ENCODE data around the gene RAB25.

The RAB25 gene

DNA sequence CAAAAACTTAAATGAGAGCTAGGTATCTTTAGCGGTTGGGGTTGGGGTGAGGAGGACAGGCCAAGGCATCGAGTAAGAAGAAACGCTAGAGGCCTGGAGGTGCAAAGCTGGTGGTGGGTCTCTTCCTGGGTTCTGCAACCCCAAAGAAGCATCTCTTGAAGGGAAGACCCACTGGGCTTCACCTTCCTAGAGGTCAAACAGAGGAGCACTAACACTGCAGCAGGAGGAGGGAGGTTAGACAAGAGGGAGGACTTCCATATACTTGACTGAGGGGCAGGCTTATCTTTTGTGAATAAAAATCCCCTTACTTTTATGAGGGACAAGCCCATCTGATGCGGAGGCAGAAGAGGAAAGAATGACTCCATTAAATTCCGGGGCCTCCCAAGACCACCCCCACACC lies 18.8 kb downstream of the RAB25 start:
- DNase-seq (ENCODE audit: low read depth in 3 of 3), result no peak

DNA sequence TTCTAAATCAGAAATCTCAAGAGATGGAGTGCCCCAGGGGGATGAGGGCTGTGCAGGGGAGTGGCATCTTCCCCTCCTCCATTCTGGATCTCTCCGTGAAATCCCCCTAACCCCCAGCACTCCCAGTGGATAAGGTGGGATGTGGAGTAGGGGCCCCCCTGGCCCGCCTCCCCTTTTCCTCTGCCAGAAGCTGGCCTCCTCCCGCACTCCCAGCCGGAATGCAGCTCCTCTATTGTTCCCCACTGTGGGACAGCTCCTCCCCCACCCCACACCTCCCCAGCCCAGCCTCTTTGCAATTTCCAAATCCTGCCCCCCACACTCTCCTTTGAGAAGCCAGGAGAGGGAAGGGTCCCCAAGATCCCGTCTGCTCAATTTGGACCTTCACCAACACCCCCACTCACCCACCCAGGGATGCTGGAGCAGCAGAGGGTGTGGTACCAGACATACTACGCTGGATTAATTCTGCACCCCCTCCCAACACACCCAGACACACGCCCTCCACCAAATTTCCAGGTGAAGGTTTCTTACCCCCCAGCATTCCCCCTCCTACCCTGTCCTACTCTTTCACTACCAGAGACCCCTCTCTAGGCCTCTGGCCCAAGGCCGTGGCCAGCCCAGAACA lies 19.4 kb downstream of the RAB25 start:
- DNase-seq (ENCODE audit: low read depth in 3 of 3), result no peak

DNA sequence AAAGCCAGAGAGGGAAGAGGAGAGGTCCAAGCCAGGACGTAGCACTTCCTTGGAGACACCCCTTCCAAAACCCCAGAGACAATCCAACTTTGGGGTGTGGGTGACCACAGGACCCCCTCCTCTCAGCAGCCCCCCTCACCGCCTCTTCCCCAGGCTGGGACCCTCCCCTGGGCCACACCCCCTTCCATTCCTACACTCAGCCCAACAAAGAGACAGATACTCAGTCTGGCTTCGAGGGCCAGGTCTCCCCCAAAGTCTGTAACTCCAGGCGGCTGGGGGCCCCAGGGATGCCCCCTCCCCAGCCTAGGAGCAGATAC lies 19.9 kb downstream of the RAB25 start:
- no peak for DNase-seq (ENCODE audit: low read depth in 3 of 3)

DNA sequence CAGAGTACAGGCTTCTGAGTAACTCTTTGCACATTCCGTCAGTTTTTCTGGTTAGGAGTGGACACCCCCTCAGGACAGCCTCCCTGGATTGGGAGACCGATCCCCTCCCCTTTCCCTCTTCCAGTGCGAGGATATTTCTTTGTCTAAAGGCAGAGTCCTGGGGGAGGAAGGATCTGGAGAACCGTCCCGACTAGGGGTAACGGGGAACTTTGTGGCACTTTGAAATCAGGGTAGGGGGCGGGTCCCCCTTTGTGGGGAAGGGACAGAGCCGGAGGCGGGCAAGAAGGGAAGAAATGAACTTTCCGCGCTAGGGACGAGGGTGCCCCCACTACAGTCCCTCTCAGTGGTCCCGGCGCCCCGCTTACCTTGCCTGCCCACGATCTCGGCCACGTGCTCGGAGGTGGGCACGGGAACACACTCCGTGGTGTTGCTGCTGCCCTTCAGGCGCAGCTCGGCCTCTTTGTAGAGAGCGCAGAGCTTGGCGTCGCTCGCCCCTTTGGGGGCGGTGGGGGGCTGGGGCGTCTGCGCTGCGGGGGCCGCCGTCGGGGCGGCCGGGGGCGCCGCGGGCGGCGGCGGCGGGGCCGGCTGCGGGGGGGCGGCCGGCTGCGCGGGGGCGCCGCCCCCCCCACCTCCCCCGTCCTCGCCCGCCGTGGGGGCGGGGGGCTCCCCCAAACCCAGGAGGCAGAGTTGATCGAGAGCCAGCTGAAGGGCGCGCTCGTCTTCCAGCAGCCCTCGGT lies 20.4 kb downstream of the RAB25 start:
- DNase-seq (ENCODE audit: low read depth in 3 of 3), result no peak

DNA sequence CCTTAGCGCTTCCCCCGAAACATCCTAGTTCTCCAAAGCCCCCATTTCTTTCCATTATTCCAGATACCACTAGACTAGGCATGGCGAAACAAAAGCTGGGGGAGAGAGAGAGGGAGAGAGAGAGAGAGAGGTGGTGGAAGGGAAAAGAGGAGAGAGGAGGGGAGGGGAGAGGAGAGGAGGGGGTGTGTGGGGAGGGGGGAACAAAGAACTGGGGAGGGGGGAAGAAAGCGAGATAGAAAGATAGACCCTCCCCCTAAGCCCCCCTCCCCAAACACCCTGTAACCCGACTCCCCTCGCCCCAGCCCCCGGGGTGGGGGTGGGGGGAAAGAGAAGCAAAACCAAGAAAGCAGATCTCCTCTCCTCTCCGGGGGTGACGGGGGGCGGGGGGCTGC lies 21.0 kb downstream of the RAB25 start:
- no peak for DNase-seq (ENCODE audit: low read depth in 3 of 3)

DNA sequence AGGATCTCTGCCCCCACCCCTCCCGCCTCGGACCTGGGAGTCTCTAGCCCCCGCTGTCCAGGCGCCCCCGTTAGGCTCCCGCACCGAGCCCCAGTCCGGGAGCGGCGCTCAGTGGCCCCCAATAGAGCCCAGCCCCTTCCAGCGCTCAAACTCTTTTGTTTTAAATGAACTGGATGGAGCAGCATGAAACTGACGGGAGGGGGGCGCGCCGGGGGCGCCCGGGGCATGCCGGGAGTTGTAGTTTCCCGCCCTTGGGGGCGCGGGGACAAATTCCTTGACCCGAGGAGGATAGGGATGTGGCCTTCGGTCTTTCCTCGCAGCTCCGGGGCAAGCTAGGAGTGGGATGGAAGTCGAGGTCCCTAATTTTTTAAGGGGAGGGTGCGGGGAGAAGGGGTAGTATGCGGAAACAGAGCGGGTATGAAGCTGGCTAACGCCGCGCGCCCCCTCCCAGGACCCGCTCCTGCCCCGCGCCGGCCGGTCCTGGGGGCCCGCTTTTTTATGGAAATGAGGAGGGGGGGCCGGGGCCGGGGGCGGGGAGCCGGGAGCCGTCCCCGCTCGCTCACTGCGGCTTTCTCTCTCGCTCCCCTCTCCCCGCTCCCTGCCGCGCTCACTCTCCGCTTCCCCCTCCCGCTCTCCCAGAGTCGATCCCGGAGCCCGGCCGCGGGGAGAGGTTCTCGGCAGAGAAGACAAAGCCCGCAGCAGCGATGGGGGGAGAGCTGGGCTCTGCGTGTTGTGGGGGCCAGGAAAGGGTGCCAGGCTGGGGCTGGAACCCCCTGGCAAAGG lies 21.5 kb downstream of the RAB25 start, which contains the start of gene MEX3A:
Gene MEX3A (minus strand): TSS at position 157 of the 783 bp plus-strand sequence. CDS start 467 bp downstream, outside the sequence.
- peak in 1 of 3 experiments; percentile 60 for DNase-seq (ENCODE audit: low read depth in 3 of 3)

DNA sequence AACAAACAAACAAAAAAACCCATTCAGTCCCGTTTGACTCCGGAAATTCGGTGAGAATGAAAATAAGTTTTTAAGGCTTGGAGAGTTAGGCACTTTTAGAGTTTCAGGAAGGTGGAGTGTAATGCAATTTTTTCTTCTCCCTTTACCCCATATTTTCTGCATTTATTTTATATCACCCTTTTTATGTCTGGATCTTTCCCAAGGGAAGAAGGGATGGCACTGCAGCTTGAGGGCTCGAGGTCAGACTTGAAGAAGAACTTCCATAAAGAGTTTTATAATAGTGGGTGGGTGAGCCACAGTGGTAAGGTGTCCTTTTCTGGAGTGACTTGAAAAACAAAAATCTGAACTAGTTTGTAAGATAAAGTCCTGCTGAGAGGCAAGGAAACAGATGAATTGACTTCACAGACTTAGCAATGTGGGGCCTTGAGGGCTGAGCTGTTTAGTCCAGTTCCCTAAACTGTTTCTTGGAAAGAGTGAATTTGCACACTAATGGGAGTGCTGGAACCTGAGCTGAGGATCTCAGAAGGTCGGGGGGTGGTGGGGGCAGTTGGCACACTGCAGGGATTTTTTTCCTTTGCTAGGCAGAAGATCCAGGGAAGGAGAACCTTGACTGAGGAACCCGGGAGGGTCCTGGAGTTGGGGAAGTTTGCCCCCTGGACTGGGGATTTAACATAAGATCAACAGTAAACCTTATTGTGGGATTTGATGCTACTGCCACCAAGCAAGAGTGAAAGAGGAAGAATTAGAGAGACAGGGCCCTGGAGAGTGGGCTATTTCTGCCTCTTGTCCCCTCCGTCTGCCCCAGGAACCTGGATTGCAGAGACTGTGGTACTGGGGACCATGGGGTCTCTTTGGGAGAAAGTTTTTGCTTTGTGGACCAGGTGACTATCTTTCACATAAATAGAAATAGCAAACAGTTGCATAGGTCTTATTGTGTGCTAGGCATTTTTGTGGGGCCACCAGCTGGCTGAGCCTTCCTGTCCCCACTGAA lies 23.1 kb downstream of the RAB25 start:
- no peak for DNase-seq (ENCODE audit: low read depth in 3 of 3)

DNA sequence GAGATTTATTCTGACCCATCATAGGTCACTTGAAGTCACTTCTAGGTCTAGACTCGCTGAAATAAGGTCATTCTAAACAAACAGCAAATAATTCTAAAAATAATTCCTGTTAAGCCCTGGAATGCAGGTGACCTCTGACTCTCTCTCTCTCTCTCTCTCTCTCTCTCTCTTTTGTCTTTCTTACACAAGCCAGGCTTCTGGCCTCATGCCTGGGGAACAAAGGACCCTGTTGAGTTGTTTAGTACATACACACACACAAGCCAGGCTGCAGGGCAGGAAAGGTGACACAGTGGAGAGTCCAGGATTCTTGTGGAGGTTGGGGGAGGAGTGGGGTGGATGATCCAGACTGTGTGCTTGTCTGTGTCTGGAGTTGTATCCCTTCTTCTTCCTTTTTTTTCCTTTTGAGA lies 25.3 kb downstream of the RAB25 start:
- no peak for DNase-seq (ENCODE audit: low read depth in 3 of 3)

DNA sequence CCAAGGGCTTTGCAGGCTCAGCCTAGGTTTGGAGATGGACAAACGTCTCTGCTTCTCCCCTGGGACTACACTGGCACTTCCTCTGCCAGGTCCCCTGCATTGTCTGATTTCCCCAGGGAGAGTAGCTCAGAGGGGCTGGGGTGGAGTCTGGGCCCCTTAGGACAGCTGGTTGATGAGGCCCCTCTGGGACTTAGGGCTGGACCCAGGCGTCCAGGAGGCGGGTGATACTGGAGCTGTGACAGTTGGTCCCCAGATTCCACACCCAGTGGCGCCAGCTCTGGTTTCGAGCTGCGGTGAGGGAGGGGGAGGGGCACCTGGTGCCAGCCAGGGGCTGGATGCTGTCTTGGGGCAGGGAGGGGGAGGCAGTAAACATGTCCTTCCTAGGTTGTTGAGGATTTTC lies 28.7 kb downstream of the RAB25 start:
- DNase-seq (ENCODE audit: low read depth in 3 of 3), result no peak

DNA sequence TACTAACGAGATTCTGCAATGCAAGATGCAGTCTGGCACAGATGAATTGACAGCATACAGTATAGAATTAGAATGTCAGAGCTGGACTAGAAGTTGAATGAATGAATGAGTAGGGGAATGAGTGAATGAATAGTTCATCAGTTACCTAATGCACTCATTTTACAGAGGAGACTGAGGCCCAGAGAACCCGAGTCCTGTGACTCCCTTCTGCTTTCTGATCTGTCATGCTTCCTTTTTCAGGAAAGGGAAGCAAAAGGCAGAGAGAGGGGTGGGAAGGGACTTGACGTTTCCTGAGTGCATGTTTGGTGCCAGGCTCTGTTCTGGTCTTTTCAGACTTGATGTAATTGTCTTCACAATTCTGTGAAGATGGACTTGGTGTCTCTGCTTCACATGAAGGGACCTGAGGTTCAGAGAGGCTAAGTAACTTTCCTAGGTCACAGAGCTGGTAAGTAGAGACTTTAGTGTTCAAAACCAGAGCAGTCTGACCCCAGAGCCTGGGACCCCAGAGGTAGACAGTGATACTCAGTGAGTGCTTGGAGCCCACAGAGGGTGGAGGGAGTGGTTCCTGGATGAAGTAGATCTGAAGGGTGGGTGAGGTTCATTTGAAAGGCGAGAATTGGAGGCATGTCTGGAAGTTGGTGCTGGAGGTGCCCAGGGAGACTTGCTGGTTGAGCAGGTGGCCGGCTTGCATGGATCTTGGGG lies 29.3 kb downstream of the RAB25 start:
- DNase-seq (ENCODE audit: low read depth in 3 of 3), result no peak

DNA sequence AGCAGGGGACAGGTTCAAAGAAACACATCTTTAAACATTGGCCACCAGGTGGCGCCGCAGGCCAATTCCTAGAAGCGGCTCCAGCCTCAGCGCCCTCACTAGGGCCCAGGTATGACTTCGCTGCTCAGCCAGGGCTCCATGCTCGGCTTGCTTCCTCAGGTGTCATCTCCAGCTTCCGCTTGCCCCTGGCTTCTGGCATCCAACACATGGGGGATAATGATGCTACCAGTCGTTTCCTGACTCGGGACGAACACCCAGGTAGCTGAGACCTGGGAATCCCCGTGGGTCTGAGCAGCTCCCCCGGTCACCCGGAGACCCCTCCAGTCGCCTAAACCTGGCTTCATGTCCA lies 29.9 kb downstream of the RAB25 start:
- peak; percentile 84 to 89 (median 88) for DNase-seq (ENCODE audit: low read depth in 3 of 3)

DNA sequence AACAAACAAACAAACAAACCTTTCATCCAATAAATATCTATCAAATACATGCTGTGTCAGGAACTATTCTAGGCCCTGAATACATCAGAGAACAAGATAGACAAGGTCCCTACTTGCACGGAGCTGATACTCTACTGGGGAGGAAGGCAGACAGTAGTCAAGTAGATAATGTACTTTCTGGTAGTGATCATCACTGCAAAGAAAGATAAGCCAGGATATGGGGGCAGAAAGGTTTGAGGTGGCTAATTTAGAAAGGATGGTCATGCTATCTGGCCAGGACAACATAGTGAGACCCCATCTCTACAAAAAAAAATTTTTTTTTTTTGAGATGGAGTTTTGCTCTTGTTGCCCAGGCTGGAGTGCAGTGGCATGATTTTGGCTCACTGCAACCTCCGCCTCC lies 30.6 kb downstream of the RAB25 start:
- no peak for DNase-seq (ENCODE audit: low read depth in 3 of 3)

DNA sequence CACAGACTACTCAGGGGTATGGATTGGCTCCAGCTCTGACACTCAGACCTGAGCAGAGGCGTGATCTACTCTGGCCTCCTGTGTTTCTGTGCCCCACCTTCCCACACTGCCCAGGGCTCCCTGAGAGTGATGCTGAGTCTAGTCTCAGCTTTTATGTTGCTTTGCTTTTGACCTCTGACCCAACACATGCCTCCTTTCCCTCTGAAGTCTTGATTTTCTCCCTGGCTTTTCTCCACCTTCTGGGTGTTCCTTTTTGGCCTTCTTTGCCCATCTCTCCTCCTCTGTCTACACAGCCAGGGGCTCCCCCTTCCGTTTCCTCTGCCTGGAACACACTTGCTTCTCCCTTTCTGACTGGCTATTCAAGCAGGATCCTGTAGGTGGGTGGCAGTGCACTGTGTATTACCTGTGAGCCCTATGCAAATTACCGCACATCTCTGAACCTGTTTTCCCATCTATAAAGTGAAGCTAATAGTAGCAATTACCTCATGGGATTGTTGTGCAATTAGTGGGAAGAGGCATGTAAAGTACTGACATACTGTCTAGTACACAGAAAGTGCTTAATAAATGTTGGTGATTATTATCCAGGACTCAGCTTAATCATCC lies 35.0 kb downstream of the RAB25 start:
- no peak for DNase-seq (ENCODE audit: low read depth in 3 of 3)

DNA sequence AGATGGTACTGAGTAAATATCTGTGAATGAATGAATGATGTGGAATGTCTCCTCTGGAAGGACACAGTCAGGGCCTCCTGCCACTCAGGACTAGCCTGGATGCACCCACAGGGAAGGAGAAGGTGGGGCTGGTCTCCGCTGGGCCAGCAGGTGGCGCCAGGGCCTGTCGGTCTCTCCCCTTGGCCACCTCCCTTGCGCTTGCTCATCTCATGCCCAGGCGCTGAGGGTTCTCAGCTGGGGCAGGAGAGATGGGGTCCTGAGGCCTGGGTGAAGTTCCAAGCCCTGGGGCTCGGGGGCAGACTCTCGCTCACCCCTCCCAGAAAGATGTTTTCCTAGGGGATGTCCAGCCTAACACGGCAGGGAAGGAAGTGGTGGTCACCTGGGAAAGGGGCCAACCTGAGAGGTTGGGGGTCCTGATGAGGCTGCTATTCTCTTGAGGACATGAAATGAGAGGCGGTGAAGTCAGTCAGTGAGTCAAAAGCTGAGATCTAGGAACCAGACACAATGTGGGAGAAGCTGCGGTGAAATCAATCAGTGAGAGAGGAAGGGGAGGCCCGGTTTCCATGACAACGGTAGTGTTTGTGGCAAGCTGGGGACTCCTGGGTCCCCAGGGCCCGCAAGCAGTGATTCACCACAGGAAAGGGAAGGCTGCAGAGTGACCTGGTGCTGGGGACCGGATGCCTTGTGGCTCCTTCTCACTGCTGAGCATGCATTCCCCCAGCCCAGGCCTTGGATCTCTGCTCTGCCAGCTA lies 35.9 kb downstream of the RAB25 start:
- DNase-seq (ENCODE audit: low read depth in 3 of 3), result peak; percentile 70 to 88 (median 87)

DNA sequence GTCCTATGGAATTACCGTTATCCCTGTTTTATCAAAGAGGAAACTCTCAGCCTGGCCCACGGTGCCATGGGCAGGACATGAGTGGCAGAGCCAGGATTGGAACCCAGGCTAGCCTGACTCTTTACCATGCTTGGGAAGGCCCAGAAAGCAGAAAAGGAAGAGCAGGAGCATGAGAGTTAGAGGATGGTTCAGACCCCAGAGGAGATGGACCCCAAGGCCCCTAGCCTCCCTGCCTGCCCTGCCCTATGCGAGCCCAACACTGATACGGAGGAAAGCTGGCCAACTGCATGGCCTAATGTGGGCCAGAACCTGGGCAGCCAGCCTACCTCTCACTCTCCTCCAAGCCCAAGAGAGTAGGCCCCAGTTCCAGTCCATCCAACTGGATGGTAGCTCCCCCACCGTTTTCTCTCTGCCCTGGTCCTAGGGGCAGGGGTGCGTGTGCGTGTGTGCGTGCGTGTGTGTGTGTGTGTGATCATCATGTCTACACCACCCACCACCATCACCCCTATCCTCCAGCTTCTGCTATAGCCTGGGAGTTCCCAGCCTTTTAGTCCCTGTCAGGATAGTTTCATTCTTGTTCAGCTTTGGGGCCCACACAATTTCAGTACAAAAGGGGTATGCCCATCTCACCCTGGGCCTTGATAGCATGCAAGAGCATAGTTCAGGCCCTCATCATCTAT lies 36.7 kb downstream of the RAB25 start:
- peak in 1 of 3 experiments; percentile 50 for DNase-seq (ENCODE audit: low read depth in 3 of 3)

DNA sequence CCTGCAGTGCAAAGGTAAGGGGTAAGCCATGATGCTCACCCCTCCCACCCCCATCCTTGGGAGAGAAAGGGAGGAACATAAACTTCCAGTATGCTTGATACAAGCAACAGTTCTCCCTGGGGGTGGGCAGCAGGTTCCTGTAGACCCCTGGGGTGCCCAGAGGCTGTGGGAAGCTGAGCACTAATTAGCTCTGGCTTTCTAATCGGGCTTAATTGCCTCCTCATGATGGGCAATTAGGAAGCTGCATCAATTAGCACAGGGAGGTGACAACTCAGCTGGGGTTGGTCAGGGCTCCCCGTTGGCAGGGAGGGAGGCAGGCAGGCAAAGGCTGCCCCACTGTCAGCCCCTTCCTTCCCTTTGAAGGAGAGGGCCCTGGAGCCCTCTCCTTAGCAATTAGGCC lies 37.8 kb downstream of the RAB25 start:
- DNase-seq (ENCODE audit: low read depth in 3 of 3), result no peak

DNA sequence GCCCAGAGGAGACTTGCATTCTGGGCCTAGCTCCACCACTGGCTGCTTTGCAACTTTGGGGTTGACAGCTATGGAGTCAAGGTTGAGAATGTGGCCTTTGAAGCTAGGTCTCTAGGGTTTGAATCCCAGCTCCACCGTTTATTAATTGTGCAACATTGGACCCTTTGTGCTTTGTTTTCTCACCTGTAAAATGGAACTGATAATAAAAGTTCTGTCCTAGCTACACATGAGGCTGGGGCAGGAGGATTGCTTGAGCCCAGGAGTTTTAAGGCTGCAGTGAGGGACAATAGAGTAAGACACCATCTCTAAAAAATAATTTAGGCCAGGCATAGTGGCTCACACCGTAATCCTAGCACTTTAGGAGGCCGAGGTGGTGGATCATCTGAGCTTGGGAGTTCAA lies 38.3 kb downstream of the RAB25 start:
- DNase-seq (ENCODE audit: low read depth in 3 of 3), result no peak

DNA sequence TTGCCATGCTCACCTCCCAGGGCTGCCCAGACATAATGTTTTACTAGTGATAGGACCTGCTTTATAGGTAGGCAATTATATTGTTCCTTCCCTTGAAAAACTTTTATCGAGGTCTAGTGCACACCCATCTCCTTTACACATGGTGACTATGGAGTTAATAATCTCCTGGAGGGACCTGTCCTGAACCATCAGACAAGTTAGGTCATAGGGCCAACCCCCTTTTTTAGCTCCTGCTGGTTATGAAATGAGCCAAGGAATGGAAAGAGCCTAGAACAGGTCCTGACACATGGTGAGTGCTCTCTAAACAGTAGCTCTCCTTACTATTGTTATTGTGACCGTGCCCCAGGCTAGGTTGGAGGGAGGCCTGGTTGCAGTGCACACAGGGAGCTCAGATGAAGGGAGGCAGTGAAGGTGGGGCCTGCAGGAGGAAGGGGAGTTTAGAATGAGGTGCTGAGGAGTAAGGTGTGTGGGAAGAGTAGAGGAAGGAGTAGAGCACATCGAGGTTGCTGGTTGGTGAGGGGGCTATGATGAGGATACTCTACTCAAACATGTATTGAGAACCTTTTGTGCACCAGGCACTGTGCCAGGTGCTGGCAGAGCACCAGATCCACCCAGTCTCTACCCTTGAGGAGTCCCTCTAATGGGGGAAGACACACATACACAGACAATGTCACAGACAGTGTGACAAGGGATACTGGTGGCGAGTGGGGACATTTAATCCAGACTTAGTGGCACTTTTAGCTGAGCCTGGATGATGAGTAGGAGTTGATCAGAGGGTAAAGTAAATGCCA lies 39.4 kb downstream of the RAB25 start:
- DNase-seq (ENCODE audit: low read depth in 3 of 3), result no peak

DNA sequence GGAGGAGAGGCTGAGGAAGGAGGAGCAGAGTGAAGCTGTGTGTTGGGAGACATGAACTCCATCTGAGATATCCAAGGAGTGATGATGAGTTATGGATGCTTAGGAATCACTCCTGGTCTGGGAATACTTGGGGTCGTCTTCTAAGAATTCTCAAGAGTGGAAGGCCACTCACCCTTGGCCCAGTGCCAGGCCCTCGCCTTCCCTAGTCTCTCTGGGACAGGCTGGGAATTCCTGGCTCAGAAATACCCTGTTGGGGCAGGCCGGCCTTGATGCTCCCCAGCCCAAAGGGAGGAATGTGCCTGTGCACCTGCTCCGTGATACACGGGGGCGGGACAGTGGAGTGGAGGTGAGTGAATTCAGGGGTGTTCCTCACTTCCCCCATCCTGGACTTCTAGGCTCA lies 40.9 kb downstream of the RAB25 start:
- DNase-seq (ENCODE audit: low read depth in 3 of 3), result no peak
